OCI-LY7 (cell line): Measurements from ENCODE around the gene SLC24A2. TPM values are rescaled to one million over a fixed set of nuclear protein-coding genes. Genes with fewer than 3 reads are reported as not detected.

Experiments used
- BruUV-seq: library from RNA; stranded (reverse); fragments of 400-500 nt; replicated peaks from 2 replicates; lab custom pipeline; 2021; lab: Mats Ljungman, UMichigan
- CTCF ChIA-PET: fragments of 300-600 bp; sonication (Branson Sonifier 250); formaldehyde crosslinking; loops from one replicate; lab custom pipeline; 2022; ENCODE audit warnings: antibody characterized with exemption; ENCODE audit not compliant: unreplicated experiment; lab: Charles Lee
- POLR2A ChIA-PET: fragments of 300-600 bp; sonication (Branson Sonifier 250); formaldehyde crosslinking; loops from one replicate; lab custom pipeline; 2022; ENCODE audit warnings: antibody characterized with exemption; lab: Charles Lee
- DNase-seq: peaks from one replicate; pipeline ENCODE4 v3.0.0-alpha.2; 2015; ENCODE audit warnings: low spot score
- H2AFZ ChIP-seq: fragments of 200-600 bp; sonication (generic), shearing (Covaris generic); 2 replicates; pipeline ENCODE4 v1.6.1; 2014; ENCODE audit warnings: mild to moderate bottlenecking, antibody characterized with exemption, low read length, moderate library complexity
- H3K27ac ChIP-seq: fragments of 200-600 bp; sonication (generic); 2 replicates; pipeline ENCODE4 v1.5.1; 2014; ENCODE audit warnings: mixed run types, low read depth, mild to moderate bottlenecking, moderate library complexity, low read length, inconsistent platforms; ENCODE audit not compliant: poor library complexity, severe bottlenecking
- H3K36me3 ChIP-seq: fragments of 200-600 bp; sonication (generic); 2 replicates; pipeline ENCODE4 v1.6.1; 2014; ENCODE audit warnings: mild to moderate bottlenecking, antibody characterized with exemption, low read length, moderate library complexity, mixed read lengths; ENCODE audit not compliant: insufficient read depth
- H3K4me1 ChIP-seq: fragments of 200-600 bp; sonication (generic); 2 replicates; pipeline ENCODE4 v1.5.1; 2014; ENCODE audit warnings: mild to moderate bottlenecking, low read length; ENCODE audit not compliant: insufficient read depth, poor library complexity, severe bottlenecking
- H3K4me2 ChIP-seq: fragments of 200-600 bp; sonication (generic); 2 replicates; pipeline ENCODE4 v1.6.1; 2014; ENCODE audit warnings: mild to moderate bottlenecking, low read length
- H3K4me3 ChIP-seq: fragments of 200-600 bp; sonication (generic); 2 replicates; pipeline ENCODE4 v1.5.1; 2014; ENCODE audit warnings: mild to moderate bottlenecking, low read depth, low read length; ENCODE audit not compliant: poor library complexity, severe bottlenecking
- H3K79me2 ChIP-seq: fragments of 200-600 bp; sonication (generic); 2 replicates; pipeline ENCODE4 v1.6.1; 2016; ENCODE audit warnings: low read depth, mild to moderate bottlenecking, low read length, moderate library complexity, mixed read lengths; ENCODE audit not compliant: insufficient read depth
- H3K9me2 ChIP-seq: fragments of 200-600 bp; sonication (generic); 2 replicates; pipeline ENCODE4 v1.6.1; 2016; ENCODE audit warnings: mild to moderate bottlenecking, low read length, mixed read lengths; ENCODE audit not compliant: insufficient read depth
- H3K9me3 ChIP-seq: fragments of 200-600 bp; sonication (generic); 2 replicates; pipeline ENCODE4 v1.6.1; 2014; ENCODE audit warnings: mild to moderate bottlenecking, mixed run types, low read length, mixed read lengths
- H4K20me1 ChIP-seq: fragments of 200-600 bp; sonication (generic); 2 replicates; pipeline ENCODE4 v1.6.1; 2014; ENCODE audit warnings: mild to moderate bottlenecking, antibody characterized with exemption, low read length, moderate library complexity, mixed read lengths; ENCODE audit not compliant: insufficient read depth
- CTCF ChIP-seq: fragments of 200-600 bp; sonication (generic); conservative IDR thresholded peaks from 2 replicates; pipeline ENCODE4 v1.5.1; 2014; ENCODE audit warnings: mild to moderate bottlenecking, antibody characterized with exemption, low read length, moderate library complexity, mixed read lengths
- EZH2phosphoT487 ChIP-seq: fragments of 200-600 bp; sonication (generic); IDR thresholded peaks from 2 replicates; pipeline ENCODE4 v1.6.1; 2018; ENCODE audit warnings: low read depth, borderline replicate concordance, mild to moderate bottlenecking, mixed run types, antibody characterized with exemption, low read length, moderate library complexity, mixed read lengths
- intact Hi-C: fragments of 100-400 bp; cut with micrococcal nuclease; formaldehyde crosslinking; loops from one replicate; pipeline ENCODE4 v1.10.0; 2022; ENCODE audit not compliant: unreplicated experiment
- total RNA-seq, 2 experiments: library from RNA; depleted of rRNA in 1 of 2; stranded (reverse); fragments of >200 nt in 1 of 2; shearing (Covaris generic) in 1 of 2; gene quantifications; 2 replicates each; pipeline ENCODE4 v1.2.3, GENCODE V29; 2014 to 2022

SLC24A2 gene
- total RNA-seq, 2 experiments from 2014 or later: not detected

GRCh38 chr9:19809422-19810269, 20.8 kb upstream of the SLC24A2 start:
- ChIA-PET POLR2A (no interaction called here), CTCF (no interaction called here)
- no peak for DNase-seq
- H3K9me3 ChIP-seq: no peaks in the 10 kb centered on the region
- intact Hi-C loops: no loop called here
- BruUV-seq: no TSS peak
- no peak overlapping the region for H2AFZ ChIP-seq
- H3K4me2 ChIP-seq: no peak overlapping the region
- H3K4me3 ChIP-seq: no peak overlapping the region
- H4K20me1 ChIP-seq: no peaks in the 10 kb centered on the region
- H3K79me2 ChIP-seq: no peaks in the 10 kb centered on the region
- no peaks in the 10 kb centered on the region for H3K36me3 ChIP-seq
- H3K27ac ChIP-seq: no peak overlapping the region
- no peaks in the 10 kb centered on the region for H3K9me2 ChIP-seq
- TF ChIP-seq EZH2phosphoT487 (no peak), CTCF (no peak)
- no peaks in the 10 kb centered on the region for H3K4me1 ChIP-seq

GRCh38 chr9:19807182-19807892, 18.5 kb upstream of the SLC24A2 start:
- H3K27ac ChIP-seq: no peak overlapping the region
- POLR2A ChIA-PET: no interaction called here
- H3K4me1 ChIP-seq: no peaks in the 10 kb centered on the region
- BruUV-seq: no TSS peak
- H3K4me3 ChIP-seq: no peak overlapping the region
- H3K9me2 ChIP-seq: no peaks in the 10 kb centered on the region
- CTCF ChIA-PET: no interaction called here
- intact Hi-C loops: no loop called here
- no peaks in the 10 kb centered on the region for H3K36me3 ChIP-seq
- H2AFZ ChIP-seq: no peak overlapping the region
- TF ChIP-seq EZH2phosphoT487 (no peak), CTCF (no peak)
- no peaks in the 10 kb centered on the region for H3K79me2 ChIP-seq
- H3K9me3 ChIP-seq: no peaks in the 10 kb centered on the region
- DNase-seq: no peak
- H4K20me1 ChIP-seq: no peaks in the 10 kb centered on the region
- no peak overlapping the region for H3K4me2 ChIP-seq
